ENCODE measurements around the gene CD300E.
A peak's percentile ranks its signal among the peaks of the same experiment; 100 is the strongest.
"Not testable (repeated sequence)": the region's sequence is repeated elsewhere in the genome, so short reads cannot be mapped to it uniquely, and the experiment has no call there.

The CD300E gene

GRCh38 chr17:74633326-74633725 lies 9.8 kb upstream of the CD300E start:
- no peak for DNase-seq

DNA sequence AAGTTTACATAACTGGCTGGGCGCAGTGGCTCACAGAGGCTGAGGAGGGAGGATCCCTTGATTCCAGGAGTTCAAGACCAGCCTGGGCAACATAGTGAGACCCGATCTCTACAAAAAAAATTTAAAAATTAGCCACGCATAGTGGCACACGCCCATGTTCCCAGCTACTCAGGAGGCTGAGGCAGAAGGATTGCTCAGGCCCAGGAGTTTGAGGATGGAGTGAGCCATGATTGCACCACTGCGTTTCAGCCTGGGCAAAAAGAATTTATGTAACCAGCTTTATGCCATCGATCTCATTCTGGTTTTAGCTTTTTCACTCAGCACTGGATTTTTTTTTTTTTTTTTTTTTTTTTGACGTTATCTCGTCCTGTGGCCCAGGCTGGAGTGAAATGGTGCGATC lies 9.1 kb upstream of the CD300E start:
- peak; percentile 56 to 66 for DNase-seq

- DNase-seq: peak; percentile 91 to 95
Measured at GRCh38 chr17:74631468-74632450, 8.2 kb upstream of the CD300E start.

DNA sequence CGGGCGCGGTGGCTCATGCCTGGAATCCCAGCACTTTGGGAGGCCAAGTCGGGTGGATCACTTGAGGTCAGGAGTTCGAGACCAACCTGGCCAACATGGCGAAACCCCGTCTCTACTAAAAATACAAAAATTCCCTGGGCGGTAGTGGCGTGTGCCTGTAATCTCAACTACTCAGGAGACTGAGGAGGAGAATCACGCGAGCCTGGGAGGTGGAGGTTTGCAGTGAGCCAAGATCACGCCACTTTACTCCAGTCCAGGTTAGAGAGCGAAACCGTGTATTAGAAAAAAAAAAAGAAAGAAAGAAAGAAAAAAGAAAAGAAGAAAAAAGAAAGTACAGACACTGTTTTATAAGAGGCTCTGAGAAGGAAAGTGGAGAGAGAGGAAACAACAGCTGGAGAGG lies 6.7 kb upstream of the CD300E start:
- DNase-seq: not testable (repeated sequence)

- peak in 1 of 2 donors; percentile 44 for DNase-seq
Measured at GRCh38 chr17:74625661-74626060, 2.1 kb upstream of the CD300E start.

DNA sequence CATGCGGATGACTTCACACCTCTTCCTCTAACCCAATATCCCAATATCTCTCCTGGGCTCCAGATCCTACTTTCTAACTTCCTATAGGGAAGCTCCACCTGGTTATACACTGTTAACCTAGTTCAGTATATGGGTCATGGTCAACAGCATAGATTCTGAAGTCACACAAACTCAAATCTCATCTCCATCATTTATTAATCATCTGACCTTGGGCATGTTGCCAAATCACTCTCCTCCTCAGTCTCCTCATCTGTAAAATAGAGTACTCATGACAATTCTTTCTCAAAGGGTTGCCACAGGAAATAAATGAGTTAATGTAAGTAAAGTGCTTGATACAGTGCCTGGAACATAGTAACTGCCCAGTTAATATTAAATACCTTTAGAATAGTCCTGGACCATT lies 593 bp upstream of the CD300E start:
- DNase-seq: no peak

DNA sequence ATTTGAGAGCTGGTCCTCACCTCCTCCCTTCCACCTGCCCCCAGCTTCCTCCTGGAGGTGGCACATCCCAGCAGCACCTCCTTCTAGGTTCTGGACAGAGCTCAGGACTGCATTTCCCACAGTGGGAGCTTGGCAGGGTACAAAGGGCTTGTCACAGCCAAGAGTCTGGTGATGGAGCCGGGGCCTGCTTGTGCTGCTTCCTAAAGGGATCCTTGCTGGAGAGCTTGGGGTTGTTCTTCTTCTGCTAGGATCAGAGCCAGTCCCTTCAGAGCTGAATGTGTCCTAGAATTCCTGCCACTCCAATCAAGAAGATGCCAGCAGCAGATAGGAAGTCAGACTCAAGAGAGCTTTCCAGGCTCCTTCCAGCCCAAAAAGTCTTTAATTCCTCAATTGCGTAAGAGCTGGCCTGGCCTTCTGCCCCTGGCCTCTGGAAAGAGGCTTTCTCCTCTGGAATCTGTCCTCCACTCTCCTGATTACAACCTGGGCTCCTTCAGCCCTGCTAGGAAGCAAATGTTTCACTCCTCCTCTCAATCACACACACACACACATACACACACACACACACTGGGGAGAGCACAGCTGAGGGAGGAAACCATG lies 4.4 kb downstream of the CD300E start:
- DNase-seq: no peak

- DNase-seq: no peak
Measured at GRCh38 chr17:74618451-74618850, 5.1 kb downstream of the CD300E start.

- DNase-seq: no peak
Measured at GRCh38 chr17:74616696-74617095, 6.8 kb downstream of the CD300E start.

DNA sequence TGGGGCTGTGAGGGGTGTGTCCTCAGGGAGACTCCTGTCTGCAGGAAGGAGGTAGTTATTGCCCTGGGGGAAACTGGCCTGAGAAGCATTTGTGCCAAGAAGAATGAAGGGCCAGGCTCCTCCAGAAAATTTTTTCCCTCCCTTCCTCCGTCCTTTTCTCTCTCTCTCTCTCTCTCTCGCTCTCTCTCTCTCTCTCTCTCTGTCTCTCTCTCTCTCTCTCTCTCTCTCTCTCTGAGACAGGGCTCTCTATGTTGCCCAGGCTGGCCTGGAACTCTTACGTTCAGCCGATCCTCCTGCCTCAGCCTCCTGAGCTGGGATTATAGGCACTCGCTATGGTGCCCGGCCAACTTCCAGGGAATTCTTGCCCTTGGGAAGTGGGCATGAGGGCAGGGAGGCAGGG lies 11.5 kb downstream of the CD300E start:
- DNase-seq: no peak

GRCh38 chr17:74610108-74610507 lies 13.4 kb downstream of the CD300E start:
- no peak for DNase-seq

GRCh38 chr17:74608511-74608910 lies 15.0 kb downstream of the CD300E start:
- no peak for DNase-seq

DNA sequence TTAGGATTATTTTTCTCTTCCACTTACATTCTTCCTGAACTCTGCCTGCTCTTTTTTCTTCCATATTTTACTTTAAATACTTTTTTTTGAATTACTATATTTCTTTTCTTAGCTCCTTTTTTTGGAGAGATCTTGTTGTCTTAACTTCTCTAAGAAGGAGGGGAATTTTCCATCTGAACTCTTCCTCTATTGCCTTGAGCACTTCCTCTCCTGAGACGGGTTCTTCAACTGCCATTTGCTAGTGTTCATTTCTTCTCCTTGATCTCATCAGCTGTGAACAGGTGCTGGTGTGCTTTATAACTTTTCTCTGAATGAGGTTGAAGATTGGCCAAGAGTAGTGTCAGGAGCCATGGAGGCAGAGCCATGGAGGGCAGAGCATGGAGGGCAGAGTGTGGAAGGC lies 16.3 kb downstream of the CD300E start:
- DNase-seq: peak; percentile 47 to 58

GRCh38 chr17:74606050-74606449 lies 17.5 kb downstream of the CD300E start:
- DNase-seq: no peak

DNA sequence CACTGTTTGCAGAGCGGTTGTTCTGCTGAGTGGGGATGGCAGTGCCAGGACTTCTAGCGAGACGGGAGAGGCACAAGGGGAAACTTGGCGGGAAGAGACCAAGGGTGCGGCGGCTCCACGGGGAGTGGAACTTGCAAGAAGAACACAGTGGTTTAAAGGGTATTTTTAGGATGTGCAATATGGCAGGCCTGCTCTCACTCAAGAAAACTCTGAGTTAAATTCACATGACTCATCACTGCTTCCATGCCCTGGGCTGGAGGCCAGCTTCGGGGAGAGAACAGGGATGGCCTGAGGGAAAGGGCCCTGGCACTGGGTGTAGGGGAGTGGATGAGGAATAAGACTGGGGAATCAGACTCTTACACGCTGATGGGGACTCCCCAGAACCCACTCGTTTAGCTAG lies 18.2 kb downstream of the CD300E start:
- DNase-seq: peak in 1 of 2 donors; percentile 38

DNA sequence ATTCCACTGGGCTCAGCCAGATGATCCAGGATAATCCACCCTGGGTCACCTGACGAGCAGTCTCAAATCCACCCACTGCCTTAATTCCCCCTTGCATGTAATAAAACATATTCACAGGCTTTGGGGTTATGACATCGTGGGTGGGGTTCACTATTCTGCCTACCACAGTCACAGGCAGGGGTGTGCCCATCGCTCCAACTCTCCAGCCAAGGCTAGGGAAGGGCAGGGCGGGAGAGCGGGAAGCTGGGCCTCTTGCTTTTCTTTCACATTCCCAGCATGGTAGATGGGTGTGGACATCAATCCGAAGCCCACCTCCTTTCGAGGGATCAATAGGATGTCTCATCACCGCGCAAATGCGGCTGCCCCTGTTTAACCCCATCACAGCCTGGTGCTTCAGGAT lies 18.8 kb downstream of the CD300E start:
- DNase-seq: no peak

DNA sequence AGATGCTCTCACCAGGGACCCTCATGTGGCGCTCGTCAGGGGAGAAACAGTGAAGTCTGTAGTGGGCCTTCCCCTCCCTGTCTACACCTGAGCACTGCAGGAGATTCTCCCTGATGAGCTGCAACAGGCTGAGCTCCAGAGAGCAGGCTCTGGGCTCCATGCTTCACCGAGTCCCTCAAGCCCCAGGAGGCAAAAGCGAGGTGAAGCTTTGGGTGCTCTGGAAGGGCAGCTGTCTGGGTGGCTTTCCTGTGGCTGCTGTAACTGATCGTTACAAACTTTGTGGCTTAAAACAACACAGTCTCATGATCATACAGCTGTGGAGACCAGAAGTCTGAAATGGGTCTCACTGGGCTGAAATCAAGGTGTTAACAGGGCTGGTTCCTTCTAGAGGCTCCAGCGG lies 19.3 kb downstream of the CD300E start:
- no peak for DNase-seq

DNA sequence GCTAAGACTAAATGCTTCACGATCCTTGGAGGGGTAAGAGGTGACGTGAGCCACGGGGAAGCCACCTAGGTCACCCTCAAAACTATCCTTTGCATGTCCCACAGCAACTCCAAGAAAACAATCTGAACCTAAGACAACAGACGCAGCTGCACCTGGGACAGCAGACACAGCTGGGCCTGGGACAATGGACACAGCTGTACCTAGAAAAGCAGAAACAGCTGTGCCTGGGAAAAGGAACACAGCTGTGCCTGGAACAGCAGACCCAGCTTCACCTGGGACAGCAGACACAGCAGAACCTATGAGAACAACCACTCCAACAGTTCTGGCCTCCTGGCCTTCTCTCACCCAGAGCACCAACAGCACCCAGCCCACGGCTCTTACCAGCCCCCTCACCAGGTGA lies 19.8 kb downstream of the CD300E start:
- DNase-seq: no peak

- DNase-seq: peak; percentile 56 to 72
Measured at GRCh38 chr17:74603037-74603635, 20.4 kb downstream of the CD300E start.

- peak; percentile 67 to 71 for DNase-seq
Measured at GRCh38 chr17:74601944-74602572, 21.5 kb downstream of the CD300E start.

DNA sequence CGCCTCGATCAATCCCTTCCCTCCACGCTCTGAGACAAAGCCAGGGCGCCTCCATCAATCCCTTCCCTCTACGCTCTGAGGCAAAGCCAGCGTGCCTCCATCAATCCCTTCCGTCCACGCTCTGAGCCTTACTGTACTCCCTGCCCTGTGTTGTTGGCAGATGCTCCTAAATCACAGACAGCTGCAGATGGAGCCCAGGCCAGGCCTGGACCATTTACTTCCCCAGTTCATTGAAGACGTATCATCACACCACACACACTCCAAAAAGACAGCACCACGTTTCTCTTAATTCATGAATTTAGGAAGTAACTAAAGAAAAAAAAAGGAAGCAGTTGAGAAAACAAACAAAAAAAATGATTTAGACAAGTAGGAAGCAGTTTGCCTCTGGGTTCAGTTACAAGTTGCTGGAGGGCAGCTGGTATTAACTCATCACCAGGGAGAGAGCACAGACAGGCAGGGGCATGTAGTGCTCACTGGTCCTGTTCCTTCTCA lies 24.0 kb downstream of the CD300E start:
- peak; percentile 80 to 96 for DNase-seq

DNA sequence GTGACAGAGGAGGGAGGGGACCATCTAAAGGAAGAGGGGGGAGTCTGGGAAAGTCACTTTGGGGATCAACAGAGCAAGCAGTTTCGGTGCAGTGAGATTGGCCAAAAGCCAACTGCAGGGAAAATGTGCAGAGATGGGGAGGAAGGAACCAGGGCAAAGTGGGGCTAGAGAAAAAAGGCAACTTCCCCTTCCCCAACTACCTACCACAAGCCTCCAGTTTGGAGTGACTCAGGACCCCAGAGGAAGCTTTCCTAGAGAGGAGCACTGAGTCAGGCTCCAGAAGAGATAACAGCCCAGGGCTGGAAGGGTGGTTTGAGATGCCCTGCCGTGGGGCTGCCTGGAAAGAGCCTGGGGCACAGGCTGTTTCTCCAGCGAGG lies 24.5 kb downstream of the CD300E start:
- DNase-seq: peak in 1 of 2 donors; percentile 28
